GM18511 (cell line): ENCODE data around the gene SLC15A5.
A peak's percentile ranks its signal among the peaks of the same experiment; 100 is the strongest.

Experiments used
- ATAC-seq: cut with Tn5 transposase; IDR thresholded peaks from one replicate; pipeline ENCODE4 v1.9.1; 2021; ENCODE audit warnings: mild to moderate bottlenecking, moderate library complexity; ENCODE audit not compliant: unreplicated experiment

The SLC15A5 gene

GRCh38 chr12:16266085-16266484 lies 11.4 kb downstream of the SLC15A5 start:
- no peak for ATAC-seq

GRCh38 chr12:16261944-16262475 lies 15.5 kb downstream of the SLC15A5 start:
- no peak for ATAC-seq

- no peak for ATAC-seq
Measured at GRCh38 chr12:16260206-16260605, 17.3 kb downstream of the SLC15A5 start.

GRCh38 chr12:16258963-16259362 lies 18.5 kb downstream of the SLC15A5 start:
- ATAC-seq: no peak

- no peak for ATAC-seq
Measured at GRCh38 chr12:16246264-16246663, 31.2 kb downstream of the SLC15A5 start.

GRCh38 chr12:16245209-16245608 lies 32.3 kb downstream of the SLC15A5 start:
- ATAC-seq: no peak

GRCh38 chr12:16243487-16244412 lies 33.7 kb downstream of the SLC15A5 start:
- ATAC-seq: no peak

GRCh38 chr12:16241346-16241745 lies 36.1 kb downstream of the SLC15A5 start:
- ATAC-seq: no peak

- ATAC-seq: peak; percentile 60
Measured at GRCh38 chr12:16238661-16239060, 38.8 kb downstream of the SLC15A5 start.

- ATAC-seq: no peak
Measured at GRCh38 chr12:16229676-16230075, 47.8 kb downstream of the SLC15A5 start.

- peak; percentile 87 for ATAC-seq
Measured at GRCh38 chr12:16228067-16228466, 49.4 kb downstream of the SLC15A5 start.

- ATAC-seq: no peak
Measured at GRCh38 chr12:16225692-16226091, 51.8 kb downstream of the SLC15A5 start.

- no peak for ATAC-seq
Measured at GRCh38 chr12:16224196-16224595, 53.3 kb downstream of the SLC15A5 start.

- no peak for ATAC-seq
Measured at GRCh38 chr12:16221776-16222175, 55.7 kb downstream of the SLC15A5 start.

GRCh38 chr12:16220120-16220519 lies 57.4 kb downstream of the SLC15A5 start:
- ATAC-seq: no peak

- no peak for ATAC-seq
Measured at GRCh38 chr12:16218934-16219751, 58.3 kb downstream of the SLC15A5 start.

- ATAC-seq: no peak
Measured at GRCh38 chr12:16218234-16218633, 59.3 kb downstream of the SLC15A5 start.

GRCh38 chr12:16211731-16212130 lies 65.8 kb downstream of the SLC15A5 start:
- no peak for ATAC-seq

- ATAC-seq: peak; percentile 97
Measured at GRCh38 chr12:16198884-16199283, 78.6 kb downstream of the SLC15A5 start.

- no peak for ATAC-seq
Measured at GRCh38 chr12:16197600-16197999, 79.9 kb downstream of the SLC15A5 start.

GRCh38 chr12:16189849-16190248 lies 87.6 kb downstream of the SLC15A5 start:
- ATAC-seq: peak; percentile 54

GRCh38 chr12:16187660-16188059 lies 89.8 kb downstream of the SLC15A5 start:
- no peak for ATAC-seq
